ENCODE measurements around the gene BMPER.

GRCh38 chr7:33923440-33924229 is 18.3 kb downstream of the BMPER start:
- TF ChIP-seq CTCF (IDR thresholded peaks at IDR 0.05; ENCODE audit: poor library complexity), result no peak
- TF ChIP-seq EZH2phosphoT487 (IDR thresholded peaks at IDR 0.05; ENCODE audit: low read depth, severe bottlenecking, unreplicated experiment), result no peak
